ENCODE data around the gene IFIT2.

- TF ChIP-seq CTCF (IDR thresholded peaks at IDR 0.05 in 4 of 5, conservative IDR thresholded peaks at IDR 0.05 in 1 of 5): no peak
- no peak for TF ChIP-seq POLR2A (IDR thresholded peaks at IDR 0.05)
Measured at GRCh38 chr10:89314676-89315075, 12.8 kb downstream of the IFIT2 start.

All from gastrocnemius medialis (tissue), 4 donors.